Measurements from ENCODE around the gene UNC93A. TPM values are rescaled to one million over a fixed set of nuclear protein-coding genes. Genes with fewer than 3 reads are reported as not detected.

UNC93A gene
- total RNA-seq, 2 donors from 2014 or later = not detected

GRCh38 chr6:167329014-167329413 is 37.9 kb downstream of the UNC93A start:
- no peak for DNase-seq (ENCODE audit: low spot score)
- intact Hi-C loops (cut with DNase I) = no loop called here

- DNase-seq (ENCODE audit: low spot score) = no peak
- intact Hi-C loops (cut with DNase I) = no loop called here
Measured at GRCh38 chr6:167330750-167331149, 39.6 kb downstream of the UNC93A start.

GRCh38 chr6:167331565-167331964 is 40.5 kb downstream of the UNC93A start:
- intact Hi-C loops (cut with DNase I) = no loop called here
- no peak for DNase-seq (ENCODE audit: low spot score)

GRCh38 chr6:167336844-167337630 is 45.9 kb downstream of the UNC93A start:
- DNase-seq (ENCODE audit: low spot score) = no peak

GRCh38 chr6:167337675-167338449 is 46.7 kb downstream of the UNC93A start:
- DNase-seq (ENCODE audit: low spot score) = no peak
- intact Hi-C loops (cut with DNase I) = no loop called here

More at GRCh38 chr6:167336844-167337630, 45.9 kb downstream of the UNC93A start:
- intact Hi-C loops (cut with DNase I) = no loop called here

GRCh38 chr6:167338541-167339117 is 47.5 kb downstream of the UNC93A start:
- intact Hi-C loops (cut with DNase I) = no loop called here
- no peak for DNase-seq (ENCODE audit: low spot score)

GRCh38 chr6:167341038-167341583 is 50.0 kb downstream of the UNC93A start:
- DNase-seq (ENCODE audit: low spot score) = no peak
- intact Hi-C loops (cut with DNase I) = no loop called here

- intact Hi-C loops (cut with DNase I) = no loop called here
- no peak for DNase-seq (ENCODE audit: low spot score)
Measured at GRCh38 chr6:167341665-167342655, 50.8 kb downstream of the UNC93A start.

GRCh38 chr6:167342879-167343610 is 51.9 kb downstream of the UNC93A start:
- intact Hi-C loops (cut with DNase I) = no loop called here
- DNase-seq (ENCODE audit: low spot score) = no peak

GRCh38 chr6:167345348-167345747 is 54.2 kb downstream of the UNC93A start:
- no peak for DNase-seq (ENCODE audit: low spot score)

GRCh38 chr6:167345960-167346359 is 54.8 kb downstream of the UNC93A start:
- intact Hi-C loops (cut with DNase I) = no loop called here
- no peak for DNase-seq (ENCODE audit: low spot score)

More at GRCh38 chr6:167345348-167345747, 54.2 kb downstream of the UNC93A start:
- intact Hi-C loops (cut with DNase I) = no loop called here

GRCh38 chr6:167347226-167347625 is 56.1 kb downstream of the UNC93A start:
- DNase-seq (ENCODE audit: low spot score) = no peak
- intact Hi-C loops (cut with DNase I) = no loop called here

- intact Hi-C loops (cut with DNase I) = no loop called here
- no peak for DNase-seq (ENCODE audit: low spot score)
Measured at GRCh38 chr6:167349631-167350274, 58.6 kb downstream of the UNC93A start.

GRCh38 chr6:167350275-167350696 is 59.2 kb downstream of the UNC93A start:
- intact Hi-C loops (cut with DNase I) = no loop called here
- no peak for DNase-seq (ENCODE audit: low spot score)

GRCh38 chr6:167350731-167351655 is 59.9 kb downstream of the UNC93A start:
- no peak for DNase-seq (ENCODE audit: low spot score)
- intact Hi-C loops (cut with DNase I) = no loop called here

GRCh38 chr6:167351656-167352345 is 60.7 kb downstream of the UNC93A start:
- intact Hi-C loops (cut with DNase I) = no loop called here
- DNase-seq (ENCODE audit: low spot score) = no peak
